ENCODE data around the gene DNPH1.
A peak's percentile ranks its signal among the peaks of the same experiment; 100 is the strongest.

DNPH1 gene

DNA sequence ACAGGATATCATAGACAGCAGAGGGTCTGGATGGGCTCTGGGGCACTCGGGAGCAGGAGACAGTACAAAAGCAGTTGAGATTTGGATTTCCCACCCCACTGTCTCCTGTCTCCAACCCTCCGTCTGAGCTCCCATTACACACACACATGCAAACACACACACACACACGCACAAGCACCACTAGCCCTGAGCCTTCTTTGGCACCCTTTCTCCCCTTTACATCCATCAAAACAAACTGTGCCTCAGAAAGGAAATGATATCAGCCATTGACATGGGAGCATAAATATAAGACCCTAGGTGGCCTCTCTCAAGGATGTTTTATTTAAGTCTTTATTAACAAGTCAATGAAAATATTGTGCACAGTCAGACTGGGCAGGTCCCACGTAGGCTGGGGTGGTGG, 31.5 kb upstream of the DNPH1 start:
- DNase-seq (ENCODE audit: low read depth in 1 of 2, low spot score in 1 of 2), result no peak
- TF ChIP-seq JUND (IDR thresholded peaks at IDR 0.05; ENCODE audit: low read depth), result no peak
- in situ Hi-C loops (cut with HindIII; ENCODE audit: low pct_unique_long_range_greater_than_20kb, low sequenced_read_pairs), result no loop called here

DNA sequence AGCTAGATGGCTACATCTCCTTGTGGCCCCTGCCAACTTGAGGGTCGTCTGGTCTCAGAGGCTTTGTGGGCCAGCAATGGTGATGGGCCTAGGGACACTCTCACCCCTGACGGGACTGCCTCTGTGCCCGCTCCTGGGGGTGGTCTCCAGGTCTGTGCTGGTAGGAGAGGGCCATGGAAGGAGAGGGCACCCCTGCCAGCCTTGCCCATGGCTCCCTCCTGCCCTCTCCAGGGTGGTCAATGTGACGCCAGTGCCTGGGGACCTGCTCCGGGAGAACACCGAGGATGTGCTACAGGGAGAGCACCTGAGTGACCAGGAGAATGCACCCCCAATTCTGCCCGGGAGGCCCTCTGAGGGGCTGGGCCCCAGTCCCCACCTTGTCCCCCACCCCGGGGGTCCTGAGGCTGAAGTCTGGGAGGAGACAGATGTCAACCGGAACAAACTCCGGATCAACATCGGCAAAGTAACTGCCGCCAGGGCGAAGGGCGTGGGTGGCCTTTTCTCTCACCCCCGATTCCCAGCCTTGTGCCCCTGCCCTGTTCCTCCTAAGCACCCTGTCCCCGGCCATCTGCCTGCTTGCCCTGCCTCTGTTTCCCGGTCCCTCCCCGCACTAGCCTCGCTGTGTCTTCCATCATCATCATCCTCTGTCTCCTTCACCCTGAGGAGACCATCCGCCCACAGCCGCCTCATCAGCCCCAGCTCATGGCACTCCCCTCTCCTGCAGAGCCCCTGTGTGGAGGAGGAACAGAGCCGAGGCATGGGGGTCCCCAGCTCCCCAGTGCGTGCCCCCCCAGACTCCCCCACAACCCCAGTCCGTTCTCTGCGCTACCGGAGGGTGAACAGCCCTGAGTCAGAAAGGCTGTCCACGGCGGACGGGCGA, 29.8 kb upstream of the DNPH1 start:
- no peak for TF ChIP-seq JUND (IDR thresholded peaks at IDR 0.05; ENCODE audit: low read depth)
- no peak for DNase-seq (ENCODE audit: low read depth in 1 of 2, low spot score in 1 of 2)
- in situ Hi-C loops (cut with HindIII; ENCODE audit: low pct_unique_long_range_greater_than_20kb, low sequenced_read_pairs), result no loop called here

DNA sequence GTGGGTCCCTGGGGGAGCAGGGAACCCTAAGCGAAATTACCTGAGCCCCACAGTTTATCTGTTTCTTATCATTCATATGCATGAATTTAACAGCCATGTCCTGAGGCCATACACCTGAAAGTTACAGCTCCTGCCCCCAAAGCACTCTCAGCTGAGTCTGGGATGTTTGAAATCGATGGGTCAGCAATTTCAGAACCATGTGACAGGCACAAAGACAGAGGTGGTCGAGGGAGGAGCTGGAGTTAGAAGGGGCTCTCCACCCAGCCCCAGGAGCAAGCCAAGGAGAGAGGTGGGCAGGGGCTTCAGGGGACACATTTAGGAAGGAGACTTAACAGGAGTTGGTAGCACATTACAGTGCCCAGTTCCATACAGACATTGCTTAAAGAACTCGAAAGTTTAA, 28.9 kb upstream of the DNPH1 start:
- no peak for DNase-seq (ENCODE audit: low read depth in 1 of 2, low spot score in 1 of 2)
- in situ Hi-C loops (cut with HindIII; ENCODE audit: low pct_unique_long_range_greater_than_20kb, low sequenced_read_pairs), result no loop called here
- TF ChIP-seq JUND (IDR thresholded peaks at IDR 0.05; ENCODE audit: low read depth), result no peak

DNA sequence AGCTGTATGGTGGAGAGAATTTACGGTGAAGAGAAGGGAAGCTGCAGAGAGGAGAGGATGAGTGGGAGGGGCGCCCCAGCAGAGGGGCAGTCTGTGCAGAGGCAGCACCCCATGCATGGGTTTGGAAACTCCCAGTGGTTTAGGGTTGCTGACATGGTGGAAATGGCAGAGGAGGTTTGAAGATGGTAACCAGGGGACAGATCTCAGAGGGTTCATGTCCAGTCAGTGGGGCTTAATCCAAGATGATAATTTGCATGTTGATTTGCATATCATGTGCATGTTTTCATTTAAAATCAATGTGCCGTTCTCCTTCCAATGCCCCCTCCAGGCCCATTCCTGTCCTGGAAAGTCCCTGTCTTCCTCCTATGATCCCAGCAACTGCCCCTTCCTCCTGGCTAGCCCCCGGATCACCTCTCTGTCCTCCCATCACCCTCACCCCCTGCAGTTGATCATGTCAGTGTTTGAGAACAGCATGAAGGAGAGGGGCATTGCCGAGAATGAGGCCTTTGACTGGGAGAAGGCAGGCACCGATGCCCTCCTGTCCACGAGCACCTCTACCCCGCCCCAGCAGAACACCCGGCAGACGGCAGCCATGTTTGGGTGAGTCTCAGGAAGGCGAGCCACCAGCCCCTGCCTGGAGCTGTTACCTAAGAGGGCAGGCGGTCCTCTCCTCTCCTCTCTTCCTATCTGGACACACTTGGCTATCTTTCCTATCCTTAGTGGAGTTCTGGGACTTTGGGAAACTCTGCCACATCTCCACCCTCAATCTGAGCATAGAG, 28.3 kb upstream of the DNPH1 start:
- in situ Hi-C loops (cut with HindIII; ENCODE audit: low pct_unique_long_range_greater_than_20kb, low sequenced_read_pairs), result no loop called here
- no peak for TF ChIP-seq JUND (IDR thresholded peaks at IDR 0.05; ENCODE audit: low read depth)
- no peak for DNase-seq (ENCODE audit: low read depth in 1 of 2, low spot score in 1 of 2)

DNA sequence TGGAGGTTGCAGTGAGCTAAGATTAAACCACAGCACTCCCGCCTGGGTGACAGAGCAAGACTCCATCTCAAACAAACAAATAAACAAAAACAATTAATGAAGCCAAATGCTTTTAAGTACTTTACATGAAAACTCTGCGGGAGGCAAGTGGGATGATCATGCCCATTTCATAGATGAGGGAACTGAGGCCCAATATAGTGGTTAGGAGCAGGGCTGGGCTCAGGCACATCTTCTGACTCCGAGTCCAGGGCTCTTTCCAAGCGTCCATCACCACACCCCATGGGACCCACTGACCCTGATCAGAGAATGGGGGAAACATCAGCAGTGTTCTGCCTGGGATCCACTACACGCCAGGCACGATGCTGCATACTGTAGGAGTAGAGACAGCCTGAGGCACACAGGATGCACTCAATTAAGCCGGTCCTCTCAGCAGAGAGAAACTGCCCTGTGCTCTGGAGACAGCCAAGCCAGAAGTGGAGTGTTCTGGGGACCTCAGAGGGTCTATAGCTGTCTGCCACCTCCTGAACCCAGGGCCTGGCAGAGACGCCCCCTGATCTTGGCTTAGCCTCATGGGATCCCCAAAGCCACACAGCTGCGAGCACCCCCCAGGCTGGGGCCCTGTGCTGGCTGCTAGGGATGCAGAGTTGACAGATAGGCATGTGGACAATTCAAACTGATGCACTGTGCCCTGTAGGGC, 27.5 kb upstream of the DNPH1 start:
- in situ Hi-C loops (cut with HindIII; ENCODE audit: low pct_unique_long_range_greater_than_20kb, low sequenced_read_pairs), result no loop called here
- no peak for TF ChIP-seq JUND (IDR thresholded peaks at IDR 0.05; ENCODE audit: low read depth)
- DNase-seq (ENCODE audit: low read depth in 1 of 2, low spot score in 1 of 2), result no peak

DNA sequence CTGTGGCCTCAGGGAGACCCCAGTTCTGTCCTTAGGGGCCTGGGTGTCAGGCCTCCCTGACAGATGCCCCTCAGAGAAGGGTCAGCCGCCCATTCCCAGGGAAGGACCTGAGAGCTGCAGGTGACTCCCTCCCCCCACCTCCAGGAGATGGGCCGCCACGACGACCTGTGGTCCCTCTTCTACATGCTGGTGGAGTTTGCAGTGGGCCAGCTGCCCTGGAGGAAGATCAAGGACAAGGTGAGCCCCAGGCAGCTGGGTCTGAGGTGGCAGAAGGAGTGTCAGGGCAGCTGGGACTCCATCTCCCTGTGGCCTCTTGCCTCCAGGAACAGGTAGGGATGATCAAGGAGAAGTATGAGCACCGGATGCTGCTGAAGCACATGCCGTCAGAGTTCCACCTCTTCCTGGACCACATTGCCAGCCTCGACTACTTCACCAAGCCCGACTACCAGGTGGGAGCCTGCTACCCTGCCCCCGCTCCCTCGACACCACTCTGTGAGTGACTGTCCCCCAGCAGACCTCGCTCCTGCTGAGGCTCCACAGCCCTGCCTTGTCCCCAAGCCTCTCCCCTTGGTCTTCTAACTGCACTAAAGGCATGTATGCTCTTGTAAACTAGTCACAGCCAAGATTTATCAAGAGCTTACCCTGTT, 26.2 kb upstream of the DNPH1 start:
- in situ Hi-C loops (cut with HindIII; ENCODE audit: low pct_unique_long_range_greater_than_20kb, low sequenced_read_pairs), result no loop called here
- no peak for TF ChIP-seq JUND (IDR thresholded peaks at IDR 0.05; ENCODE audit: low read depth)
- no peak for DNase-seq (ENCODE audit: low read depth in 1 of 2, low spot score in 1 of 2)

DNA sequence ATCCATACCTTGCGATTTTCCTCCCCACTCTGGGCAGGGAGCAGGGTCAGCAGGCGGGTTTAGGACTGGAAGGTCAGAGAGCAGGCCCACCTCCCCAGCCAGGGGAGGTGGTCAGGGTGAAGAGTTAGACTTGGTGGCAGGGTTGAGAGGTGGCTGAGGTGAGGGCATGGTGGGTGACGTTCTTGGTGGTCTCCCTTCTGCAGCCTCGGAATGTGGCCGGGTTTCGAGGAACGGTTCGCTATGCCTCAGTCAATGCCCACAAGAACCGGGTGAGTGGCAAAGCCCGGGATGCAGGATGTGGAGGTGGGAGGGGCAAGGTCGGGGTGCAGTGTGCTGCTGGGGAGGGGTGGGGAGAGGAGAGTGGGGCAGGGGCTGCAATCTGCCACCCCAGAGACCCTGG, 25.6 kb upstream of the DNPH1 start:
- no peak for DNase-seq (ENCODE audit: low read depth in 1 of 2, low spot score in 1 of 2)
- in situ Hi-C loops (cut with HindIII; ENCODE audit: low pct_unique_long_range_greater_than_20kb, low sequenced_read_pairs), result no loop called here
- TF ChIP-seq JUND (IDR thresholded peaks at IDR 0.05; ENCODE audit: low read depth), result no peak

DNA sequence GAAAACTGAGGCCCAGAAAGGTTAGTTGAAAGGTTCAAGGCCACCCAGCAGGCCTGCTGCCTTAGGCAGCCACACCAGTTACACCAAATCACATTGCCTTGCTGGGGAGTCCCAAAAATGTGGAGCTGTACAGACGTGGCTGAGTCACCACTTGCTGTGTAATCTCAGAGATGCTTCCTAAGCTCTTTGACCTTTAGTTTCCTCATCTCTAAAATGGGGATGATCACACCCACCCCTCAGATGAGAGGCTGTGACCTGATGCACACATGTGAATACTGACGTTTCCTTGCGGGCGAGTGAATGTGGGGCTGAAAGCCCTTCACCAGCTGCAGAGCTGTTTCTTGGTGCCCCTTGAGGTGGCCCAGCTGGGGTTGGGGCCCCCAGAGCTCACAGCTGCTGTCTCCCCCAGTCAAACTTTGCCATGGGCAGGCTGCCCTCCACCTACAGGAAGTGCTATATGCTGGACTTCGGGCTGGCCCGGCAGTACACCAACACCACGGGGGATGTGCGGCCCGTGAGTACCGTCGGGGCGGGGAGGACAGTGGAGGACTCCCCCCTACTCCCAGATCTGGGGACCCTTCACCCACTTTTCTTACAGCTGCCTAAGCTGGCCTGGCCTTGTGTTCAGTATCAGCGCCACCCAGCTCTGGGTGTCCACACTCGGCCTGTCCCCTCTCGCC, 25.0 kb upstream of the DNPH1 start:
- in situ Hi-C loops (cut with HindIII; ENCODE audit: low pct_unique_long_range_greater_than_20kb, low sequenced_read_pairs), result no loop called here
- DNase-seq (ENCODE audit: low read depth in 1 of 2, low spot score in 1 of 2), result no peak
- no peak for TF ChIP-seq JUND (IDR thresholded peaks at IDR 0.05; ENCODE audit: low read depth)

DNA sequence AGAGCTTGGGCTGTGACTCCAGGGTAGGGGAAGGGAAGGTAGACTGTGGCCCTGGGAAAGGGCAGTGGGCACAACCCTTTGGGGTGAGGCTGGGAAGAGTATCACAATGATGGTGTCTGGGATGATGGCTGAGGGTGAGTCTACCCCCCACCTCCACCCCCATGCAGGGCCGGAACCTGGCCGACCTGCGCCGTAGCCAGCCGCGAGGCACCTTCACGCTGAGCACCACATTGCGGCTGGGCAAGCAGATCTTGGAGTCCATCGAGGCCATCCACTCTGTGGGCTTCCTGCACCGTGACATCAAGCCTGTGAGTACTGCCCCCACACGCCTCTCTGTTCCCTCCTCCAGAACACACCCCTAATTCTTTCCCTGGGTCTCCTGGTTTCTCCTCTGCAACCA, 24.1 kb upstream of the DNPH1 start:
- no peak for DNase-seq (ENCODE audit: low read depth in 1 of 2, low spot score in 1 of 2)
- no peak for TF ChIP-seq JUND (IDR thresholded peaks at IDR 0.05; ENCODE audit: low read depth)
- in situ Hi-C loops (cut with HindIII; ENCODE audit: low pct_unique_long_range_greater_than_20kb, low sequenced_read_pairs), result no loop called here

DNA sequence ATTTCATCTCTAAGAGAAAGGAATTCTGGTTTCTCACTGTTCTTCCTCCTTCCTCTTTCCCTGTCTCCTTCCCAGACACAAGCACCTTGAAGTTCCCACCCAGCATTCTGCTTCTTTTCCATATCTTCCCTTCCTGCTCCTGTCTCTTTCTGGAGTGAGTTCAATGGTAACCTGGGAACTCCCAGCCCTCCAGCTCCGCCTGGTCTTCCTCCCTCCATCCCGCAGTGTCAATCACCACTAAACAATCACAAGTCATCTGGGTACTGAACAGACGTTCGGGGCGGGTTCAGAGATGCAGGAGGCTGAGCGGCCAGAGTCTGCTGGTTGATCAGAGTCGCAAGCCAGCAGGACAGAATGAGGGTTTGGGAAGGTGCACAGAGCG, 21.7 kb upstream of the DNPH1 start:
- TF ChIP-seq JUND (IDR thresholded peaks at IDR 0.05; ENCODE audit: low read depth), result no peak
- in situ Hi-C loops (cut with HindIII; ENCODE audit: low pct_unique_long_range_greater_than_20kb, low sequenced_read_pairs), result no loop called here
- DNase-seq (ENCODE audit: low read depth in 1 of 2, low spot score in 1 of 2), result peak in 1 of 2 experiments; percentile 61

DNA sequence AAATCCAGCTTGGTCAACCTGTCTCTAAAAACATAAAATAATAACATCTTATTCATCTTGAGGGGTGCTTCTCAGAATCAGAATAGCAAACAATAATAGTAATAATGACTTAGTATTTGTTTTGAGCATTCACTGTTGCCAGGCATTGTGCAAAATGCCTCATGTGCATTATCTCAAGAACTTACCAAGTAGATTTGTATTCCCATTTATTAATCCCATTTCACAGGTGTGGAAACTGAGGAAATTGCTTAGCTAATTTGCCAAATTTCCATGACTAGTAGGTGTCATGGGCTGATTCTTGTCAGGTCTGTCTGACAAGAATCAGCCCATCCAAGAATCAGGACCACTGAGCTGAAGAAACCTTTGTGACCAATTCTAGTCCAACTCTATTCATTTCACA, 19.5 kb upstream of the DNPH1 start:
- TF ChIP-seq JUND (IDR thresholded peaks at IDR 0.05; ENCODE audit: low read depth), result no peak
- no peak for DNase-seq (ENCODE audit: low read depth in 1 of 2, low spot score in 1 of 2)
- in situ Hi-C loops (cut with HindIII; ENCODE audit: low pct_unique_long_range_greater_than_20kb, low sequenced_read_pairs), result no loop called here

DNA sequence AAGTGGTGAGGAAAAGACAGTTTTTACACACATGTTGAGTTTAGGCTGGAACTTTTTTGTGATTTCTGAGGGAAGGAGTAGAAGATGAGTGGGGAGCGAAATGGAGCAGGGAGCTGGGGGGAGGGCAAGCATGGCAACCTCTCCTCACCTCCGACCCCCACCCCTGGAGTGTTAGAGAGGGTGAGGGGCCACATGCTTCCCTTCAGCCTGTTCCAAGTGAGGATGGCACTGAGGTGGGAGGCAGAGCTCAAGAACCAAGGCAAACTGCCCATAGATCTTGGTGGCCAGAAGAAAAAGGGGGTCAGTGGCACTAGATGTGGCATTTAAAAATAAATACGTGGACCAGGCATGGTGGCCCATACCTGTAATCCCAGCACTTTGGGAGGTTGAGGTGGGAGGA, 18.8 kb upstream of the DNPH1 start:
- no peak for TF ChIP-seq JUND (IDR thresholded peaks at IDR 0.05; ENCODE audit: low read depth)
- DNase-seq (ENCODE audit: low read depth in 1 of 2, low spot score in 1 of 2), result no peak
- in situ Hi-C loops (cut with HindIII; ENCODE audit: low pct_unique_long_range_greater_than_20kb, low sequenced_read_pairs), result no loop called here

Measured in T47D (cell line).